A204.1 (cell line): ENCODE data around the gene EIF3F.
A peak's percentile ranks its signal among the peaks of the same experiment; 100 is the strongest.
"Not testable (repeated sequence)": the region's sequence is repeated elsewhere in the genome, so short reads cannot be mapped to it uniquely, and the experiment has no call there.

Experiments used
- FAIRE-seq: peaks from 2 replicates; lab custom pipeline; 2012; peaks lifted over from hg19 to GRCh38; lab: Jason Lieb, UNC

EIF3F gene, protein sequence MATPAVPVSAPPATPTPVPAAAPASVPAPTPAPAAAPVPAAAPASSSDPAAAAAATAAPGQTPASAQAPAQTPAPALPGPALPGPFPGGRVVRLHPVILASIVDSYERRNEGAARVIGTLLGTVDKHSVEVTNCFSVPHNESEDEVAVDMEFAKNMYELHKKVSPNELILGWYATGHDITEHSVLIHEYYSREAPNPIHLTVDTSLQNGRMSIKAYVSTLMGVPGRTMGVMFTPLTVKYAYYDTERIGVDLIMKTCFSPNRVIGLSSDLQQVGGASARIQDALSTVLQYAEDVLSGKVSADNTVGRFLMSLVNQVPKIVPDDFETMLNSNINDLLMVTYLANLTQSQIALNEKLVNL

DNA sequence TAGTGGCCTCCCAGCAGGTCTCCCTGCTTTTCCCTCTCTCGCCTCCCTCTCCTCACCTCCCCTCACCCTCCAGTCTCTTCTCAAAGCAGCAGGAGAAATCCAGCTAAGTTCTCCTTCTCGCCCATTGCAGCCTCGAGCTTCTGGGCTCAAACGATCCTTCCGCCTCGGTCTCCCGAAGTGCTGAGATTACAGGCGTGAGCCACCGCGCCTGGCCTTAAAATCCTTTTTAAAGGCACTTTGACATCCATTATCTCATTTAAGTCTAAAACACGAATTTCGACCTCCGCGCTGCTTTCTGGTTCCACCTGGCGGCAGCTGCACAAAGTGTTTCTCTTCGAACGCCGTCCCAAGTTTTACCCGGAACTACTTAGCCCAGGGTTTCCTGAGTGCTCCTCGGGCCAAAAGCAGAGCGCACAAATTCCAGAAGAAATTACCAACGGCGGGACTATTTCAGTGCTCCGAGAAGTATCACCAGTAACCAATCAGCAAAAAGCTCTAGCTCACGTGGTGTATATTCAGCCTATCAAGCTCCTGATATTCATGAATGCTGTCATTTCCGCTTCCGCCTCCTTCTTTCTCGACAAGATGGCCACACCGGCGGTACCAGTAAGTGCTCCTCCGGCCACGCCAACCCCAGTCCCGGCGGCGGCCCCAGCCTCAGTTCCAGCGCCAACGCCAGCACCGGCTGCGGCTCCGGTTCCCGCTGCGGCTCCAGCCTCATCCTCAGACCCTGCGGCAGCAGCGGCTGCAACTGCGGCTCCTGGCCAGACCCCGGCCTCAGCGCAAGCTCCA lies at the start of gene EIF3F:
EIF3F (plus strand) TSS at position 570 of the 792 bp plus-strand sequence; CDS start at position 586, 16 bp downstream.
- FAIRE-seq, result peak; percentile 96

DNA sequence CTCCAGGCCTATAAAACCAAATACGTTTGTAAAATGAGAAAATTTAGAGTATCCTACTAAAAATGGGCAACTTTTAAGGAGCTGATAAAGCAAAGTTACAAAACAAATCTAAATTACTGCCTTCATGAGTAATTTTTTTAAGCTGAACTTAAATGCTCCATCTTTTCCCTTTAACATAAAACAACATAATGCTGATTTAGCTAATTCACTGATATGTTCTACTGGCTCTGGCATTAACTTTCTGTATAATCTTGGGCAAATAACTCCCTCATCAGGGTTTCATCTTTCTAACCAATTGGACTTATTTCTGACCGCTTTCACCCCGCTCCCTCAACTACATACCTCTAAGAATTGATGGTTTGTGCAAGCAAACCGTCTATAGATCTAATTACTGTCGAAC lies 46.0 kb upstream of the EIF3F start:
- no peak for FAIRE-seq

DNA sequence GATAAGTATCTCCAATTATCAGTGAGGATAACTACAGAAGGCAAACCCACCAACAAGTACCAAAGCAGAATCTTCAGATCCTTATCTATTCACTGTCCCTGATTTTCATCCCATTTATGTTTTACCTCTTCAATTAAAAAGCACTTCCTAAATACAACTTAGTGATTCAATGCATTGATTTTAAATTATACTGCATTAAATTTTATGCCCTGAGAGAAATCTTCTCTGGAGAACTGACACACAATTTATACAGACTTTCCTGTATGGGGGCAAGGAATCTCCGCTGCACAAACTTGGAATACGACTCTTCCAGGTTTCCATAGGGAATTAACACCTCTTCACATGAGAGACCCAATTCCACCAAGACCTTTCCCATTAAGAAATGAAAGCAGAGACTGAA lies 45.5 kb upstream of the EIF3F start, which contains the start of gene OR10A3:
OR10A3 (minus strand) TSS at position 101 of the 400 bp plus-strand sequence. CDS start 2,188 bp downstream, outside the sequence.
- FAIRE-seq, result no peak

DNA sequence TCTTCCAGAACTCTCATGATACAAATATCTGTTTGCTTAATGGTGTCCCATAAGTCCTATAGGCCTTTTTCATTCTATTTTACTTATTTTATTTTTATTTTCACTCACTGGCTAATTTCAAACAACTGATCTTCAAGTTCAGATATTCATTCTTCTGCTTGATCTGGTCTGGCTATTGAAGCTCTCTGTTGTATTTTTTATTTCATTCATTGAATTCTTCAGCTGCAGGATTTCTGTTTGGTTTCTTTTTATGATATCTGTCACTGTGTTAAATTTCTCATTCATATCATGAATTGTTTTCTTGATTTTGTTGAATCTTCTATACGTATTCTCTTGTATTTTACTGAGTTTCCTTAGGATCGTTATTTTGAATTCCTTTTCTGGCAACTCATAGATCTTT lies 43.0 kb upstream of the EIF3F start:
- FAIRE-seq, result no peak

DNA sequence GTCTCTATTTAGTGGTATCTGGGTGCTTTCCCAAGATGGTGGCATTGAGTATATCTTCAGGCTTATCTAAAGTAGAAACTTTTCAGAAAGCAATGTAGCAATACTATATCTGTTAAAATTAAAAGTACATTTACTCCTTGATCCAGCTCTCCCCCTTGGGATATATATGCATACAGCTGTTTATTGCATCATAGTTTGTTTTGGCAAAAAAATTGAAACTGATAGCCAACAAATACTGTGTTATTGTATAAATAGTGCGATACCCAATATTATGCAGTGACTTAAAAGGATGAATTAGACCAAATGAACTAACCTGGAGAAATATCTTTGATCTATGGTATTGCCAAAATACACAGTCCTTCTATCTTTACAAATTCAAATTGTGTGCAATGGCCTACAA lies 37.2 kb upstream of the EIF3F start:
- no peak for FAIRE-seq

DNA sequence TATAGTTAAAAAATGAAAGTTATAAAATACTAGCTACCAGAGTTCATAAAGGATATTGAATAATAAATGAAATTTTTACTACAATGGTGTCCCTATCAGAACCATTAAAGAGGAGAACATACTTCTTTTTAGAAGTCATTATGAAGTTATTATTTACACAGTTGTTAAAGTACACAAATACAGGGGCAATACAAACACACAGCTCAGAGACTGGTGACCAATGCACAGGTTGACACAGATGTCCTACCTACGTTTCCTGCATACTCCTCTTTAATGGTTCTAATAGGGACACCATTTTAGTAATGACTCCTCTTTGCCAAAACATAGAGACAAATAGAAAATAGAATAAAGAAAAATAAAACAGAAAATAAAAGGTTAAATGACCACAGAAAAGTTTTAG lies 31.9 kb upstream of the EIF3F start:
- no peak for FAIRE-seq

DNA sequence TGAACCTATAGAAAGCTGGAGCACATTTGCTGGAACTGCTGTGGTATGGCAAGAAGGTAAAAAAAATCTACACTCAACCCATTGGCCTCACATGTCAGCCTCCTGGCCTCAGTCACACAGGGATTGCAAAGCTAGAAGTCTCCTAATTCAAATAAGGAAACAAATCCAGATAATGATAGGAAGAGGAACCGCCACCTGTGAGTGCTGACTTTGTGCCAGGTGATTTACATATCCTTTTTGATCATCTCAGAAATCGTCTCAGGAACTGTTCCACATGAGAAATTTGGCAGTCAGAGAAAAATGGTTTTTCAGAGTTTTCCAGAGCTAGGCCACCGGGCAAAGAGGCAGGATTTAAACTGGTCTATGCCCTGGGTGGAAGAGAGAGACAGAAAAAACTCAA lies 22.9 kb upstream of the EIF3F start:
- no peak for FAIRE-seq

DNA sequence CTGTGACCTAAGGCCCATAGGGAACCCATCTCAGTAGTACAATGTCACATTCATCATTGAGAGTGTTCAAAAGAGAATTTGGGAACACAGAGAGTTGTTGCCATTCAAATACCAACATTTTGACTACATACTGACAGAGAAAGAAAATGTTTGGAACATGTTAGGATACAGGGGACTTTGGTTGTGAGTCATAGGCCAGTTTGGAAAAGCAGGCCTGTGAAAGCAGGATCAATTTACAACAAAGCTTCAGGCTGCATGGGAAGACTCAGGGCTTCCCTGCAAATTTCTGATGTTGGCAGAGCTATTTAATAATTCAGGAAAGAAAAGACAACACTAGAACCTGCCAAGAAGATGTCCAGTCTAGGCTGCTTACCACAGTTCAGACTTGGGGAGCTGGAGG lies 22.3 kb upstream of the EIF3F start:
- FAIRE-seq, result no peak

DNA sequence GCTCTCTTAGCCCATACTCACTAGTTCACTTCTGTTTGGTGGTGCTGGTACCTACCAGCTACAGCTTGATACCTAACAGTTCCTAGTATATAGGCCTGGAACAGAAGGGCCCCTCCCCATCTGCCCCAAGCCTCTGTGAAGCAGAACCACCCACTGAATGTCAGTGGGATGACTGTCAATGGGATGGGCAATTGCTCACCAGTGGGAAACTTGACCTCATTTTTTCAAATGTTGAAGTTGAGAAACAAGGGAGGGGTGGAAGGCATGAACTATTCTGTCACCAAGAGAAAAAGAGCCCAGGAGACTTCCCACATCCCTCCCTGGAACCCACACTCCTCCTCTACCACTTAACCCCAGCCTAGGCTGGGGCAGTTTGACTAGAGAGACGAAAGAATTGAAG lies 21.8 kb upstream of the EIF3F start, which contains the start of gene NLRP10:
NLRP10 (minus strand) TSS at position 62 of the 400 bp plus-strand sequence. CDS start 1,952 bp downstream, outside the sequence.
- no peak for FAIRE-seq

DNA sequence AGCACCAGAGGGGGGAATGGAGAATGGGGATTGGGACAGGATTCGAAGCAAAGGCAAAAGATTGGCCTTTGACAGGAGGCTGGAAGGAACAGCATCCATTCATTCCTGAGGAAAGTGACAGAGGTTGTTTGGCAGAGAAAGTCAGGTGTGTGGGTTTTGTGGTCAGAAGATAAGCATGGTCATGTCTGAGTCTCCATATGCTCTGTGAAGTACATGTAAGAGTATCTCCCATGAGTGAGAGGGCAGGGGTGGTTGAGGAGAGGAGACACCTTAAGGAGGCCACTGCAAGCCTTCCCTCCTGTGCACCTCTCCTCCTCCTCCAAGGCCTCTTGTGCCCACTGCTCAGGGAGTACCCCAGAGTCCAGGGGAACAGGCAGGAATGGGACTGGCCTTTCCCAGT lies 20.0 kb upstream of the EIF3F start:
- FAIRE-seq, result no peak

DNA sequence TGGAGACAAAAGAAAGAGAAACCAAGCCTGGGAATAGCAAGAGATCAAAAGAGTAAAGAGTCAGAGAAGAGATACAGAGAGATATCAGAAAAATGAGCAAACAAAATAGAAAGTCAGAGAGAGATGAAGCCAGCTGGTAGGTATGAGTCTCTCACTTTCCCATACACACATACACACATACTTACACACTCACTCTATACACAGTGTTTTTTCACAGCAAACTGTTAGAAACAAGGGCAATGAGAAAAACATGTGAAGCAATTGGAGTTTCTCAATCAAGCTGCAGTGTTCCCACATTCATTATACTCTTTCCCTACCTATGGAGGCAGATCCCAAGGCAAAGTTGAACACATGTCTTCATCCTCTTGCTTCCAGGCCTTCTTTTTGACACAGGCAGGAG lies 19.3 kb upstream of the EIF3F start:
- no peak for FAIRE-seq

DNA sequence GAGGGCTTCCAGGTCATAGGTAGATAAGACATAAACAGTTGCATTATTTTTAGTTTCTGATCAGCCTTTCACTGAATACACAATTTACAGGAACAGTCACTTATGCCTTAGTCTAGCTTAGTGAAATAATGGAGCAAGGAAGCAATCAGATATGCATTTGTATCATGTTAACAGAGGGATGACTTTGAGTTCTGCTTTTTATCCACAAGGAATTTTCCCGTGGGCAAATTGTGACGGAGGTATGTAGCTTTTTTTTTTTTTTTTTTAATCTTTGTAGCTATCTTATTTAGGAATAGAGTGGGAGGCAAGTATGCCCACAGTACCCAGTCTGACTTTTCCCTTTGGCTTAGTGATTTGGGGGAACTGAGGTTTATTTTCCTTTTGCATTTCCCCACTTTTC lies 18.5 kb upstream of the EIF3F start:
- FAIRE-seq, result no peak

DNA sequence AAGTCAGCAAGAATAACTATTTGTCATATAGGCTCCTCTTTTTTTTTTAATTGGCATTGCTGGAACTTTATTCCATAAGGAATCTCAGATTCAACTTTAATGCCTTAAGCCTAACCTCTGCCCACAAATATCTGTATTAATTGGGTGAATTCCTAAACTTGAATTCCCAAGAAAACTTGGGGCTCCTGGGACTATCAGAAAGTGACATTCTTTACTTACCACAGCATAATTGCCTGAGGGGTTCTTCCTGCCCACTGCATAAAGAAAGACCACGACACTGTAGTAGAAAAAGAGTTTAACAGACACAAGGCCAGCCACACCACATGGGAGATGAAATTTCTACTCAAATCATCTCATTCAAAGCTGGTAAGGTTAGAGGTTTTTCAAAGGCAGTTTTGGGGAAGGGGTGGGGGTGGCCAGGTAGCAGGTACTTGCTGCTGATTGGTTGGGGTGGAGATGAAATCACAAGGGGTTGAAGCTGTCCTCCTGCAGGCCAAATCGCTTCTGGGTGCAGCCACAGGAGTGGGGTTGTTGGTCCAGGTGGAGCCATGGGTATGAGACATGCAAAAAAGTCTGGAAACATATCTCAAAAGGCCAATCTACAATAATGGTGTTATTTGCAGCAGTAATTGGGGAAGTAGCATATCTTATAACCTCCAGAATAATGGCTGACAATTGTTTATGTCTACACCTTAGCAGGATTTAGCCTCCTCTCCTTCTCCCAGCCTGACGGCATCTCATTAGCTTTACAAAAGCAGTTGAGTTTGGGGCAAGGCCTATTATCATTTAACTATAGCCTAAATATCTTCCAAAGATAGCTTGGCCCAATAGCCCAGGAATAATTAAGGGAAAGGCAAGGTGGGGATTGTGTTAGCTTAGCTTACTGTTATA lies 17.1 kb upstream of the EIF3F start:
- FAIRE-seq, result no peak

DNA sequence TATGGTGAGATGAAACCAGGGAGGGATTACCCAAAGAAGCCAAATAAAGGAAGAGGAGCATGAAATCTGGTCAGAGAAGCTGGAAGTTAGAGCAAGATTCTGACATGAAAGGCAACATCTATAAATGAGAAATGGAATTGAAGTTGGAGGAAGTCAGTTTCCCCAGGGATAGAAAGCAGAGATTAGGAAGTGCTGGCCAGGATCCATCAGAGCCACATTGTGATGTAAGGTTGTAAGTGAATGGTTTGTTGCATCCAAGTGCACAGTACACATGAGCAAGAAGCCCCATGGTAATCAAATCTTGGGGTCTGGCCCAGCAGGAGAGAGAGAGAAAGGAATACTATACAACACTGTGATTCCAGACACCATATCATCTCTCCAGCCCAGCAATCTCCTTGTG lies 15.3 kb upstream of the EIF3F start:
- FAIRE-seq, result no peak

DNA sequence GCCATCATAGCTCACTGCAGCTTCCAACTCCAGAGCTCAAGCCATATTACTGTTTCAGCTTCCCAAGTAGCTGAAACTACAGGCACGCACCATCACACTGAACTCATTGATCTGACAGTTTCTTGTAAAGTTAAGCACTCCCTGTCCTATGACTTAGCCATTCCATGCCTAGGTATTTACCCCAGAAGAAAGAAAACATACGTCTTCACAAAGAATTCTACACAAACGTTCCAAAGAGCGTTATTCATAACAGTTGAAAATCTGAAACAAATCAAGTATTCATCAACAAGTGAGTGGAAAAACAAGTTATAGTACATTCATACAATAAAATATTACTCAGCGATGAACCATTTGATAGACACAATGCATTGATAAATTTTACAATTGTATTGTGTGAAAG lies 14.1 kb upstream of the EIF3F start:
- no peak for FAIRE-seq

DNA sequence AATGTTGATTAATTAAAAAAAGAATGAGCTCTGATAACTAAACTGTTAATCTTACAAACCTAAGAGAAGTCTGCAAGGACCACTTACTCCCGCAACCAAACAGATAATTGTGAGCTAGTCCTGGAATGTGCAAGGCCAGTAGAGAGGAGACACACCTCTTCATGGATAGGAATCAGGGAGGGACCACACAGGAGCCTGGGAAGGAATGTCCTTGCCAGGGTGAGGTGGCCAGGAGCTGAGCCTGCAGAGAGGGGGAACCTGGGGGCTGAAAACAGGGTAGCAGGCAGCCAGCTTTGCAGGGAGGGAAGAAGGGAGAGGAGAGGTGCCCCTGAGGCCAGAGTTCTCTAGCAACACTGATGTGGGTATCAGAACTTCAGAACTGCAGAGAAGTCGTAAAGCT lies 12.5 kb upstream of the EIF3F start:
- no peak for FAIRE-seq

DNA sequence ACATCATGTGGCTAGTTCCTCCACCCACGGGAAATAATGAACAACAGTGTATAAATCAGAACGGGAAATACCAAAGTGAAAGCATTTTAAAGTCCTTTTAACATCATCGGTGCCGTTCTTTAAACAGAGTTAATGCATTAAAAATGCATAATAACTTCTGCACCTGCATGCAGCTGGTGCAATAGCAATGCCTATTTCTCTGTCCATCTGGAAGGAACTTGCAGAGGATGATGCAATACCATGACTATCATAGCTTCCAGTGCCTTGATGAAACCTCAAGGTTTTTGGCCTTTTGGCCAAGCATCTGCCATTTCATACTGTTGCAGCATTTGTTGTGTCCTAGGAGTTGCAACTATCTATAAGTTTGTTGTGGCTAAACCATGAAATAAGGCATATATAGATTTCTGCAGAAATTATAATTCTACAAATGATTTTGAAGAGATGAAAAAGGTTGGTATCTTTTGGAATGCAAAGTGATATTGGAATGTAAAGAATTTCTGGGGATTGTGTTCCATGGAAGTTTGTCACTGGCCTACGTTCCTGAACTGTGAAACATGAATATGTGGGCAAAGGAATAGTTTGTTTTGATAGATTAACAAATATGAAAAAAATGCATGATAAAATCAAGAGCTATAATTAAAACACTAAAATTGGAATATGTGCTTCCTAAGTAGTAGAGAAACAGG lies 9.8 kb upstream of the EIF3F start:
- FAIRE-seq, result no peak

DNA sequence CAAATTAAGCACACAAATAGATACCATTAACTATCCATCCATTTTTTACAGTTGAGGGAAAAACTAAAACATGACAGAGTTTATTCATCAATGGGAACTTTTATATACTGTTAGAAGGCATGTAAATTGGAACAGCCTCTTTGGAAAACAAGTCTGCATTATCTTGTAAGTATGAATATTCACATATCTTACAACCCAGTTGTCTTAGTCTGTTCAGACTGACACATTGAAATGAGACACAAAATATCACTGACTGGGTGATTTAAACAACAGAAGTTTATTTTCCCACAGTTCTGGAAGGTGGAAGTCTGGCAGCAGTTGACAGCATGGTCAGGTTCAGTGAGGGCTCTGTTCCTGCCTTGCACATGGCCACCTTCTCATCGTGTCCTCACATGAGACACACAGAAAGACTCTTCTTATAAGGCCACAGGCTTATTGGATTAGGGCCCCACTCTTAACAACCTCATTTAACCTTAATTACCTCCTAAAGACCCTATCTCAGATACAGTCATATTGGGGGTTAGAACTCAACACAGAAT lies 5.4 kb upstream of the EIF3F start:
- FAIRE-seq, result no peak

DNA sequence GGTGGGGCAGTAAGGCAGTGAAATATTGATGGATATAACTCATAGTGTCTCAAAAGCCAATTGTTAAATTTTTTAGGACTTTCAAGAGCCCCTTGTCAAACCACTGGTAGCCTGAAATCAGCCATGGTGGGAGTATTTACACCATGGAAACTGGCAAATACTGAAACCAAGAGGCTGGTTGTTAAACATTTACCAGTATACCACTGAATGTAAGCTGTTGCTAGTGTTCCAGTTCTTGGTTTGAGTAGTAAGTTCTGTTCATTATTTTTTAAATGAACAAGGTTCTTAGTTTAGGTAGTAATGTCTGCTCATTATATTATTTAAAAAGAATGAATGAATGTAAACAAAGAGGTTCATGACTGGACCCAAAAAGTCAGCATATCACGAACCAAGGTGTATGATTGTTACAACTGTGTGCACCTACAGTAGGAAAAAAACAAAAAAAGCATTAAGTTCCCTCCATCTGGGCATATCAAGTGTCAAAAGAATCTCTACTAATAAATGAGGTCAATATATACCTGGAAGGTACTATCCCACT lies 4.5 kb upstream of the EIF3F start:
- FAIRE-seq, result no peak

DNA sequence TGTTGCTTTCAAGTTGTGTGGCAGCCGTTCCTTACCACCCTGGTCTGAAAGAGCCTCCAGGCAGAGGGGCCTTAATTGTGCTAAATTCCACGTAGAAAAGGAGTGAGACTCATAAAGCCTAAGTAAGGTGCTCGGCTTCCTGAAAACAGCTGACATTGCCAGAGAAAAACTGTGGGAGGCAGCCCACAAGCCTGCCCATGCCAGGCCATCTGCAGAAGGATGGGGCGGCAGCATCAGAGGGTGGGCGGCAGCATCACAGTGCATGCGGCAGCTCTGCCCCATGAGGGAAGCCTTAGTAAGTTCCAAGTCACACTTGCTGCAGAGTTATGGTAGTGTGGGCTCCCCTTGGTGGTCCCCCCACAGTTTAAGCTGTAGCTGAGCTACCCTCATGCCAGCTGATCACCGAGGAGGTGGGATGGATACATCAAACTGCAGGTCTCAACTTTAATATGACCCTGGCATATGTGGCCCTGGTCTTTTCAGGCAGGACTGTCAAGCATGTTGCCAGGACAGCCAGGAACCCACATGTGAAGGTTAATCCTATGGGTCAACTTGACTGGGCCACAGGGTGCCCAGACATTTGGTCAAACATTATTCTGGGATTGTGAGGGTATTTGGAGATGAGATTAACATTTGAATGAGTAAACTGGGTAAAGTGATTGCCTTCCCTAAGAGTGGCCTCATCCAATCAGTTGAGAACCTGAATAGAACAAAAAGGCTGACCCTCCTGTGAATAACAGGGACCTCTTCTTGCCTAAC lies 3.1 kb upstream of the EIF3F start:
- FAIRE-seq, result no peak

DNA sequence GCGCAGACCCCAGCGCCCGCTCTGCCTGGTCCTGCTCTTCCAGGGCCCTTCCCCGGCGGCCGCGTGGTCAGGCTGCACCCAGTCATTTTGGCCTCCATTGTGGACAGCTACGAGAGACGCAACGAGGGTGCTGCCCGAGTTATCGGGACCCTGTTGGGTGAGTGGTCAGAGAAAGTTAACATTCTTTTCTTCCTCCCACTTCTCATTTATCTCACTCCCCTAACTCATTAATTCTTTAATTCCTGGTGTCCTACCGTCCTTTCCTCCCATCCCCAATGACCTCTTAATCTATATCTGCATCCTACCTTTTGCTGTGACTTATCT lies 385 bp downstream of the EIF3F start:
- not testable (repeated sequence) for FAIRE-seq
